HG02981 (cell line): ENCODE data around the gene OTUB1.
A peak's percentile ranks its signal among the peaks of the same experiment; 100 is the strongest.
"Not testable (repeated sequence)": the region's sequence is repeated elsewhere in the genome, so short reads cannot be mapped to it uniquely, and the experiment has no call there.

Experiments
- ATAC-seq: cut with Tn5 transposase; IDR thresholded peaks from one replicate; pipeline ENCODE4 v1.9.1; 2021; ENCODE audit warnings: mild to moderate bottlenecking, moderate library complexity; ENCODE audit not compliant: unreplicated experiment

OTUB1 gene

GRCh38 chr11:63986156-63986931 lies at the start of gene OTUB1:
TSS of gene OTUB1 (plus strand) at chr11:63986438. CDS start at chr11:63986457, 19 bp downstream.
- ATAC-seq: peak; percentile 89

- peak; percentile 10 for ATAC-seq
Measured at GRCh38 chr11:63937713-63938478, 48.3 kb upstream of the OTUB1 start.

GRCh38 chr11:63938479-63939396 lies 47.5 kb upstream of the OTUB1 start, which contains the start of gene NAA40:
TSS of gene NAA40 (plus strand) at chr11:63939002. CDS start at chr11:63939097, 95 bp downstream.
- ATAC-seq: peak; percentile 89

GRCh38 chr11:63939397-63939891 lies 46.8 kb upstream of the OTUB1 start:
- ATAC-seq: no peak

- ATAC-seq: no peak
Measured at GRCh38 chr11:63940786-63941185, 45.5 kb upstream of the OTUB1 start.

GRCh38 chr11:63941901-63942300 lies 44.3 kb upstream of the OTUB1 start:
- ATAC-seq: no peak

GRCh38 chr11:63942803-63943202 lies 43.4 kb upstream of the OTUB1 start:
- no peak for ATAC-seq

- ATAC-seq: no peak
Measured at GRCh38 chr11:63944987-63945386, 41.3 kb upstream of the OTUB1 start.

GRCh38 chr11:63945477-63946163 lies 40.6 kb upstream of the OTUB1 start:
- no peak for ATAC-seq

- no peak for ATAC-seq
Measured at GRCh38 chr11:63951779-63952536, 34.3 kb upstream of the OTUB1 start.

GRCh38 chr11:63952570-63952969 lies 33.7 kb upstream of the OTUB1 start:
- no peak for ATAC-seq

- ATAC-seq: no peak
Measured at GRCh38 chr11:63958008-63958407, 28.2 kb upstream of the OTUB1 start.

- no peak for ATAC-seq
Measured at GRCh38 chr11:63961608-63962412, 24.4 kb upstream of the OTUB1 start.

- ATAC-seq: not testable (repeated sequence)
Measured at GRCh38 chr11:63963895-63964294, 22.3 kb upstream of the OTUB1 start.

- ATAC-seq: no peak
Measured at GRCh38 chr11:63966444-63966843, 19.8 kb upstream of the OTUB1 start.

GRCh38 chr11:63969461-63969860 lies 16.8 kb upstream of the OTUB1 start:
- ATAC-seq: no peak

GRCh38 chr11:63970902-63971301 lies 15.3 kb upstream of the OTUB1 start:
- no peak for ATAC-seq

GRCh38 chr11:63973912-63974258 lies 12.4 kb upstream of the OTUB1 start:
- not testable (repeated sequence) for ATAC-seq
